HG02981 (cell line): ENCODE data around the gene CTXND1.

Experiments used
- ATAC-seq: cut with Tn5 transposase; IDR thresholded peaks from one replicate; pipeline ENCODE4 v1.9.1; 2021; ENCODE audit warnings: mild to moderate bottlenecking, moderate library complexity; ENCODE audit not compliant: unreplicated experiment

CTXND1 gene

GRCh38 chr15:80210611-80211573 lies 41.1 kb downstream of the CTXND1 start:
- no peak for ATAC-seq

GRCh38 chr15:80208758-80209734 lies 43.0 kb downstream of the CTXND1 start:
- no peak for ATAC-seq

GRCh38 chr15:80207887-80208286 lies 44.1 kb downstream of the CTXND1 start:
- no peak for ATAC-seq

GRCh38 chr15:80204231-80204630 lies 47.8 kb downstream of the CTXND1 start:
- ATAC-seq = no peak

GRCh38 chr15:80203361-80203885 lies 48.6 kb downstream of the CTXND1 start:
- ATAC-seq = no peak

- ATAC-seq = no peak
Observed at GRCh38 chr15:80202641-80203360, 49.2 kb downstream of the CTXND1 start.

GRCh38 chr15:80202016-80202315 lies 50.0 kb downstream of the CTXND1 start:
- ATAC-seq = no peak

- ATAC-seq = no peak
Observed at GRCh38 chr15:80201256-80202015, 50.6 kb downstream of the CTXND1 start.

GRCh38 chr15:80199869-80200268 lies 52.1 kb downstream of the CTXND1 start:
- no peak for ATAC-seq

- ATAC-seq = no peak
Observed at GRCh38 chr15:80199366-80199765, 52.6 kb downstream of the CTXND1 start.

GRCh38 chr15:80194914-80195313 lies 57.1 kb downstream of the CTXND1 start:
- no peak for ATAC-seq

- no peak for ATAC-seq
Observed at GRCh38 chr15:80194186-80194585, 57.8 kb downstream of the CTXND1 start.

- no peak for ATAC-seq
Observed at GRCh38 chr15:80191897-80192595, 60.0 kb downstream of the CTXND1 start.

GRCh38 chr15:80191198-80191597 lies 60.8 kb downstream of the CTXND1 start:
- ATAC-seq = no peak

- ATAC-seq = no peak
Observed at GRCh38 chr15:80188251-80188650, 63.8 kb downstream of the CTXND1 start.

- ATAC-seq = no peak
Observed at GRCh38 chr15:80186597-80186996, 65.4 kb downstream of the CTXND1 start.

GRCh38 chr15:80186066-80186465 lies 65.9 kb downstream of the CTXND1 start:
- ATAC-seq = no peak

GRCh38 chr15:80185152-80185551 lies 66.9 kb downstream of the CTXND1 start:
- no peak for ATAC-seq

- ATAC-seq = no peak
Observed at GRCh38 chr15:80184554-80184953, 67.5 kb downstream of the CTXND1 start.
